Activated B cell treated with CpG ODN at 0.5 μM for 24 hours (primary cell): ENCODE data around the gene TMC7. TPM values are rescaled to one million over a fixed set of nuclear protein-coding genes. Genes with fewer than 3 reads are reported as not detected.

Source experiments
- ATAC-seq: fragments of 200-7000 bp; cut with Tn5 transposase; one replicate; pipeline ENCODE4 v1.10.0; 2021; ENCODE audit warnings: low read depth, mild to moderate bottlenecking, moderate library complexity
- CTCF ChIA-PET: fragments of 350-600 bp; sonication (Branson Sonifier 250); formaldehyde crosslinking; loops from one replicate; lab custom pipeline; 2021; ENCODE audit warnings: antibody characterized with exemption; lab: Charles Lee
- POLR2A ChIA-PET: fragments of 350-600 bp; sonication (Branson Sonifier 250); formaldehyde crosslinking; loops from one replicate; lab custom pipeline; 2021; ENCODE audit warnings: antibody characterized with exemption; lab: Charles Lee
- DNase-seq: peaks from one replicate; pipeline ENCODE4 v3.0.0; 2022
- H3K27ac Mint-ChIP-seq: one replicate; pipeline ENCODE4 v1.8.0; 2020; ENCODE audit warnings: mixed read lengths
- H3K27me3 Mint-ChIP-seq: one replicate; pipeline ENCODE4 v1.8.0; 2021; ENCODE audit warnings: mixed read lengths
- H3K36me3 Mint-ChIP-seq: one replicate; pipeline ENCODE4 v1.8.0; 2021; ENCODE audit warnings: low read depth, mixed read lengths
- H3K4me1 Mint-ChIP-seq: one replicate; pipeline ENCODE4 v1.8.0; 2021; ENCODE audit warnings: mixed read lengths
- H3K4me3 Mint-ChIP-seq: one replicate; pipeline ENCODE4 v1.8.0; 2020; ENCODE audit warnings: mild to moderate bottlenecking, mixed read lengths
- H3K9me3 Mint-ChIP-seq: one replicate; pipeline ENCODE4 v1.8.0; 2020; ENCODE audit warnings: mixed read lengths
- CTCF ChIP-seq: fragments of 200-600 bp; IDR thresholded peaks from one replicate; pipeline ENCODE4 v1.8.0; 2022; ENCODE audit warnings: antibody characterized with exemption, mild to moderate bottlenecking
- intact Hi-C: fragments of 100-400 bp; cut with micrococcal nuclease; formaldehyde crosslinking; loops from one replicate; pipeline ENCODE4 v1.15.1; 2024
- total RNA-seq: library from RNA; stranded (reverse); gene quantifications from 2 replicates; pipeline ENCODE4 v1.2.3, GENCODE V29; 2022

Gene TMC7
- total RNA-seq, 1 donor from 2014 or later = not detected

- no peak overlapping the region for H3K27ac Mint-ChIP-seq
- ATAC-seq (no peak), DNase-seq (no peak)
- ChIA-PET CTCF (no interaction called here), POLR2A (no interaction called here)
- peaks cover 2% of the 10 kb centered on the region for H3K9me3 Mint-ChIP-seq
- no peaks in the 10 kb centered on the region for H3K36me3 Mint-ChIP-seq
- TF ChIP-seq CTCF = no peak
- H3K4me3 Mint-ChIP-seq = no peak overlapping the region
- intact Hi-C loops = no loop called here
- H3K27me3 Mint-ChIP-seq = no peaks in the 10 kb centered on the region
- peaks cover 15% of the 10 kb centered on the region for H3K4me1 Mint-ChIP-seq
These were observed 41.7 kb upstream of the TMC7 start for GRCh38 chr16:18942061-18942460.

GRCh38 chr16:18943414-18943813 lies 40.3 kb upstream of the TMC7 start:
- ChIA-PET POLR2A (interaction anchor here (2.2 kb wide), 1 partner anchor 17 kb away, joined by 8 read pairs; the partner anchor contains the start of gene SMG1), CTCF (interaction anchor here (0.5 to 0.7 kb wide), 2 partner anchors 16 to 99 kb away, joined by 4 to 6 read pairs; no protein-coding TSS in a partner anchor)
- DNase-seq = no peak
- Mint-ChIP-seq H3K4me3 (no peak overlapping the region), H3K27me3 (no peaks in the 10 kb centered on the region), H3K9me3 (no peaks in the 10 kb centered on the region), H3K27ac (no peak overlapping the region), H3K4me1 (peaks cover 17% of the 10 kb centered on the region), H3K36me3 (no peaks in the 10 kb centered on the region)
- intact Hi-C loops = no loop called here
- no peak for ATAC-seq
- no peak for TF ChIP-seq CTCF

GRCh38 chr16:18945233-18945632 lies 38.5 kb upstream of the TMC7 start:
- H3K4me3 Mint-ChIP-seq = no peak overlapping the region
- ATAC-seq (no peak), DNase-seq (no peak)
- POLR2A ChIA-PET = interaction anchor here (1.4 to 2.2 kb wide), 2 partner anchors 13 to 19 kb away, joined by 3 to 8 read pairs; partner anchors contain the start of gene SMG1
- CTCF ChIA-PET = no interaction called here
- intact Hi-C loops = no loop called here
- no peaks in the 10 kb centered on the region for H3K27me3 Mint-ChIP-seq
- no peak for TF ChIP-seq CTCF
- H3K27ac Mint-ChIP-seq = no peak overlapping the region
- peaks cover 17% of the 10 kb centered on the region for H3K4me1 Mint-ChIP-seq
- H3K9me3 Mint-ChIP-seq = no peaks in the 10 kb centered on the region
- H3K36me3 Mint-ChIP-seq = no peaks in the 10 kb centered on the region

GRCh38 chr16:18948372-18949020 lies 35.2 kb upstream of the TMC7 start:
- CTCF ChIA-PET = no interaction called here
- DNase-seq (no peak), ATAC-seq (no peak)
- Mint-ChIP-seq H3K4me1 (peaks cover 17% of the 10 kb centered on the region), H3K9me3 (no peaks in the 10 kb centered on the region), H3K27me3 (no peaks in the 10 kb centered on the region), H3K27ac (no peak overlapping the region), H3K36me3 (no peaks in the 10 kb centered on the region), H3K4me3 (no peak overlapping the region)
- intact Hi-C loops = no loop called here
- TF ChIP-seq CTCF = no peak
- POLR2A ChIA-PET = no interaction called here

GRCh38 chr16:18950469-18951185 lies 33.1 kb upstream of the TMC7 start:
- H3K4me3 Mint-ChIP-seq = no peak overlapping the region
- H3K9me3 Mint-ChIP-seq = no peaks in the 10 kb centered on the region
- H3K27ac Mint-ChIP-seq = no peak overlapping the region
- ATAC-seq (no peak), DNase-seq (no peak)
- no peak for TF ChIP-seq CTCF
- CTCF ChIA-PET = no interaction called here
- peaks cover 15% of the 10 kb centered on the region for H3K4me1 Mint-ChIP-seq
- H3K36me3 Mint-ChIP-seq = no peaks in the 10 kb centered on the region
- intact Hi-C loops = no loop called here
- peaks cover under 1% of the 10 kb centered on the region for H3K27me3 Mint-ChIP-seq
- POLR2A ChIA-PET = no interaction called here
